Esophagus muscularis mucosa (tissue), 4 donors: Measurements from ENCODE around the gene CPED1. TPM values are rescaled to one million over a fixed set of nuclear protein-coding genes. Genes with fewer than 3 reads are reported as not detected.

ENCODE experiments used
- DNase-seq: peaks from one replicate; pipeline ENCODE4 v3.0.0-alpha.2; 2017; ENCODE audit errors: extremely low spot score
- H3K27ac ChIP-seq, 4 donors: fragments of 200-600 bp; sonication (generic); replicated peaks in 1 of 4; 1 replicate in 3 of 4; 2 replicates in 1 of 4; pipeline ENCODE4 v1.5.1; 2016 to 2019; ENCODE audit warnings: mild to moderate bottlenecking in 1 of 4
- H3K27me3 ChIP-seq, 4 donors: fragments of 200-600 bp; sonication (generic); one replicate each; pipeline versions ENCODE4 v1.5.1 to v1.6.0; 2016 to 2019
- H3K36me3 ChIP-seq, 4 donors: fragments of 200-600 bp; sonication (generic); one replicate each; pipeline ENCODE4 v1.5.1; 2016 to 2019
- H3K4me1 ChIP-seq, 4 donors: fragments of 200-600 bp; sonication (generic); one replicate each; pipeline ENCODE4 v1.5.1; 2016 to 2019
- H3K4me3 ChIP-seq, 4 donors: fragments of 200-600 bp; sonication (generic); 1 replicate in 2 of 4; 2 replicates in 2 of 4; pipeline ENCODE4 v1.5.1; 2016 to 2019; ENCODE audit warnings: mild to moderate bottlenecking in 4 of 4, moderate library complexity in 1 of 4
- H3K9me3 ChIP-seq, 4 donors: fragments of 200-600 bp; sonication (generic); 1 replicate in 3 of 4; 2 replicates in 1 of 4; pipeline ENCODE4 v1.5.1; 2016 to 2019
- CTCF ChIP-seq, 3 experiments: fragments of 200-600 bp in 2 of 3; fragments of 450-650 bp in 1 of 3; sonication (generic) in 2 of 3; IDR thresholded peaks; one replicate each; pipeline ENCODE4 v1.5.1; 2017 to 2019; ENCODE audit warnings: antibody characterized with exemption in 3 of 3, mild to moderate bottlenecking in 2 of 3, moderate library complexity in 1 of 3
- EP300 ChIP-seq: sonication (generic); formaldehyde crosslinking; IDR thresholded peaks from one replicate; pipeline ENCODE4 v1.6.1; 2017; ENCODE audit warnings: antibody characterized with exemption
- POLR2A ChIP-seq: fragments of 450-650 bp; IDR thresholded peaks from one replicate; pipeline ENCODE4 v1.6.1; 2017; ENCODE audit warnings: antibody characterized with exemption, moderate library complexity, mild to moderate bottlenecking, low read depth
- POLR2AphosphoS5 ChIP-seq, 2 donors: sonication (generic); formaldehyde crosslinking; IDR thresholded peaks; one replicate each; pipeline ENCODE4 v1.6.1; 2017; ENCODE audit warnings: antibody characterized with exemption in 2 of 2
- WGBS: methylation state at CpG from one replicate; pipeline ENCODE4 v1.1.5; 2018; 5-methylcytosine and 5-hydroxymethylcytosine counted together
- intact Hi-C: fragments of 100-400 bp; cut with DNase I; formaldehyde crosslinking; loops from one replicate; pipeline ENCODE4 v1.15.1; 2023
- total RNA-seq, 4 donors: library from RNA; depleted of rRNA; stranded (reverse); fragments of >200 nt; gene quantifications; one replicate each; pipeline versions ENCODE4 v1.1.0 to v1.2.1, GENCODE V29; 2016

Gene CPED1
- total RNA-seq, 4 donors from 2014 or later, result 28.1 to 81.8 (median 32.0) TPM

- no peak overlapping the region for H3K27ac ChIP-seq
- DNase-seq, result no peak
- no peaks in the 10 kb centered on the region for H3K27me3 ChIP-seq
- TF ChIP-seq CTCF (IDR thresholded peaks at IDR 0.05) (no peak), POLR2A (no peak), POLR2AphosphoS5 (IDR thresholded peaks at IDR 0.05) (no peak), EP300 (no peak)
- H3K4me1 ChIP-seq, result peaks cover 0 to 5% (median 1%) of the 10 kb centered on the region in 4 donors
- no peak overlapping the region for H3K4me3 ChIP-seq
- intact Hi-C loops, result no loop called here
- no peaks in the 10 kb centered on the region for H3K9me3 ChIP-seq
- H3K36me3 ChIP-seq, result no peaks in the 10 kb centered on the region
Measured at GRCh38 chr7:121196286-121196685, 207.8 kb downstream of the CPED1 start.

GRCh38 chr7:121197455-121197854, 208.9 kb downstream of the CPED1 start:
- H3K4me3 ChIP-seq, result no peak overlapping the region
- TF ChIP-seq POLR2AphosphoS5 (IDR thresholded peaks at IDR 0.05) (no peak), POLR2A (no peak)
- peaks cover 0 to 5% (median 1%) of the 10 kb centered on the region in 4 donors for H3K4me1 ChIP-seq
- intact Hi-C loops, result no loop called here
- no peak for DNase-seq
- no peak overlapping the region for H3K27ac ChIP-seq
- no peaks in the 10 kb centered on the region for H3K9me3 ChIP-seq
- WGBS, result 95% methylated on average over 3 of the region's 3 CpGs
- H3K27me3 ChIP-seq, result no peaks in the 10 kb centered on the region
- no peaks in the 10 kb centered on the region for H3K36me3 ChIP-seq

GRCh38 chr7:121198502-121198901, 210.0 kb downstream of the CPED1 start:
- intact Hi-C loops, result no loop called here
- no peak for DNase-seq
- no peaks in the 10 kb centered on the region for H3K27me3 ChIP-seq
- H3K4me3 ChIP-seq, result no peak overlapping the region
- 86% methylated on average over 6 of the region's 6 CpGs for WGBS
- no peaks in the 10 kb centered on the region for H3K36me3 ChIP-seq
- no peak overlapping the region for H3K27ac ChIP-seq
- peaks cover 0 to 5% (median 1%) of the 10 kb centered on the region in 4 donors for H3K4me1 ChIP-seq
- TF ChIP-seq CTCF (IDR thresholded peaks at IDR 0.05), result no peak
- TF ChIP-seq POLR2AphosphoS5 (IDR thresholded peaks at IDR 0.05), result no peak
- TF ChIP-seq POLR2A, result no peak
- no peak for TF ChIP-seq EP300
- no peaks in the 10 kb centered on the region for H3K9me3 ChIP-seq

- no peaks in the 10 kb centered on the region for H3K36me3 ChIP-seq
- WGBS, result 90% methylated on average over 2 of the region's 2 CpGs
- H3K9me3 ChIP-seq, result no peaks in the 10 kb centered on the region
- no peak for DNase-seq
- TF ChIP-seq CTCF (IDR thresholded peaks at IDR 0.05) (no peak), POLR2AphosphoS5 (IDR thresholded peaks at IDR 0.05) (no peak), POLR2A (no peak), EP300 (no peak)
- intact Hi-C loops, result no loop called here
- H3K4me1 ChIP-seq, result peaks cover 0 to 16% (median 0%) of the 10 kb centered on the region in 4 donors
- H3K4me3 ChIP-seq, result no peak overlapping the region
- H3K27ac ChIP-seq, result no peak overlapping the region
- H3K27me3 ChIP-seq, result no peaks in the 10 kb centered on the region
Measured at GRCh38 chr7:121202125-121202524, 213.6 kb downstream of the CPED1 start.

- no peak overlapping the region for H3K27ac ChIP-seq
- H3K36me3 ChIP-seq, result no peaks in the 10 kb centered on the region
- H3K4me3 ChIP-seq, result no peak overlapping the region
- peaks cover 0 to 10% (median 0%) of the 10 kb centered on the region in 4 donors for H3K4me1 ChIP-seq
- TF ChIP-seq POLR2A, result no peak
- TF ChIP-seq CTCF (IDR thresholded peaks at IDR 0.05), result no peak
- no peak for TF ChIP-seq EP300
- no peak for TF ChIP-seq POLR2AphosphoS5 (IDR thresholded peaks at IDR 0.05)
- WGBS, result 73% methylated on average over 2 of the region's 2 CpGs
- H3K27me3 ChIP-seq, result no peaks in the 10 kb centered on the region
- intact Hi-C loops, result no loop called here
- H3K9me3 ChIP-seq, result no peaks in the 10 kb centered on the region
- no peak for DNase-seq
Measured at GRCh38 chr7:121202834-121203233, 214.3 kb downstream of the CPED1 start.
